Smooth muscle cell of bladder (primary cell): Measurements from ENCODE around the gene GGT6. TPM values are rescaled to one million over a fixed set of nuclear protein-coding genes. Genes with fewer than 3 reads are reported as not detected.

Source experiments
- total RNA-seq: library from RNA; depleted of rRNA; stranded (reverse); fragments of >200 nt; gene quantifications from 2 replicates; pipeline ENCODE4 v1.2.3, GENCODE V29; 2014

Gene GGT6, protein sequence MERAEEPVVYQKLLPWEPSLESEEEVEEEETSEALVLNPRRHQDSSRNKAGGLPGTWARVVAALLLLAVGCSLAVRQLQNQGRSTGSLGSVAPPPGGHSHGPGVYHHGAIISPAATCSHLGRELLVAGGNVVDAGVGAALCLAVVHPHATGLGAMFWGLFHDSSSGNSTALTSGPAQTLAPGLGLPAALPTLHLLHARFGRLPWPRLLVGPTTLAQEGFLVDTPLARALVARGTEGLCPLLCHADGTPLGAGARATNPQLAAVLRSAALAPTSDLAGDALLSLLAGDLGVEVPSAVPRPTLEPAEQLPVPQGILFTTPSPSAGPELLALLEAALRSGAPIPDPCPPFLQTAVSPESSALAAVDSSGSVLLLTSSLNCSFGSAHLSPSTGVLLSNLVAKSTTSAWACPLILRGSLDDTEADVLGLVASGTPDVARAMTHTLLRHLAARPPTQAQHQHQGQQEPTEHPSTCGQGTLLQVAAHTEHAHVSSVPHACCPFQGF
- total RNA-seq, result not detected in 2 replicates

DNA sequence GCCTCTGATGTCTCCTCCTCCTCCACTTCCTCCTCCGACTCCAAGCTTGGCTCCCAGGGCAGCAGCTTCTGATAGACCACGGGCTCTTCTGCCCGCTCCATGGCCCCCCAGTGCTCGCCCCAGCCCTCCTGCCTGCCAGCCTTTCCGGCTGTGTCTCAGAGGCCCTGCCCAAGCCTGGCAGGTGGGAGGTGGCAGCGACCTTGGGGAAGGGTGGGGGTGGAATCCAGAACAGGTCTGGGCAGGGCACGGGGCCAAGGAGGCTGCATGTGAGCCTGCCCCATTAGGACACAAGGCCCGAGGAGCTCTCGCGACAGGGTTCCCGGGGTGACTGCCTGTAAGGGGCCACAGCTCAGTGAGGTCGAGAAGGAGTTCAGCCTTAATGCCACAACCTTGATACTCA, at the start of gene GGT6:
Gene GGT6 (minus strand): TSS at position 157 of the 400 bp plus-strand sequence. CDS start 56 bp downstream, at position 101.

DNA sequence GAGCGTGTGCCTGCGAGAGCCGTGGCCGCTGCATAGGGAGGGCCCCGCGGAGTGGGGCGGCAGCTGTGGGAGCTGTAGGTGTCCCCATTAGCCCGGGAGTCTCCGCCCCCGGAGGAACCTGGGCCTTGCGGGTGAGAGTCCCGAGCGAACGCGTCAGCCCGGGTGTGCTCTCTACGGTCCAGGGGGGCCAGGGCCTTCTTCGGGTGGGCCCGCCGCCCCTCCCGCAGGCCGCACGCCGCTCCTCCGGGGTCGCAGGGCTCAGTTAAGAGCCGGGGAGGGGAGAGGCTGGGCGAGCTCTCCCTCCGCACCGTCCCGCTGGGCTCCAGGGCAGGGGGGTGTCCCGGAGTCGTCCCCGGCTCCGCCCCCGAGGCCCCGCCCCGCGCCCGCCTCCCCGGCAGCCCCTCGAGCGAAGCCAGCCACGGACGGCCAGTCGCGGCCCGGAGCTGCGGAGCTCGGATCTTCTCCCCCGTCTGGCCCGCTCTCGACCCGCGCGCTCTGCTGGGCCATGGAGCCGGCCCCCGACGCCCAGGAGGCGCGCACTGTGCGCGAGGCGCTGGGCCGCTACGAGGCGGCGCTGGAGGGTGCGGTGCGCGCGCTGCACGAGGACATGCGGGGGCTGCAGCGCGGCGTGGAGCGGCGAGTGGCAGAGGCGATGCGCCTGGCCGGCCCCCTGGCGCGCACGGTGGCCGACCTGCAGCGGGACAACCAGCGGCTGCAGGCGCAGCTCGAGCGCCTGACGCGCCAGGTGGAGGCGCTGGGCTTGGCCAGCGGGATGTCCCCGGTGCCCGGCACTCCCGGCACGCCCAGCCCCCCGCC, 23.9 kb upstream of the GGT6 start, which contains the start of gene SMTNL2:
Gene SMTNL2 (plus strand): TSS at position 429 of the 816 bp plus-strand sequence. CDS start 77 bp downstream, at position 506.

GRCh38 chr17:4554997-4555799, 5.2 kb downstream of the GGT6 start, which contains the start of gene MYBBP1A:
TSS of gene MYBBP1A (minus strand) at chr17:4555384. CDS start at chr17:4555324, 60 bp downstream.

Other genes with a start within 250 kb of the GGT6 start
- 17.9 and 19.3 TPM in 2 replicates for gene UBE2G1, start 193.9 kb downstream of the GGT6 start, total RNA-seq
- under 0.01 and 0.09 TPM in 2 replicates for gene SPNS3, start 126.6 kb downstream of the GGT6 start, total RNA-seq
- 3.7 and 5.3 TPM in 2 replicates for gene SPNS2, start 61.7 kb downstream of the GGT6 start, total RNA-seq
- 43.8 and 59.7 TPM in 2 replicates for gene MYBBP1A, start 5.2 kb downstream of the GGT6 start, total RNA-seq
- 0.28 and 0.37 TPM in 2 replicates for gene SMTNL2, start 24.0 kb upstream of the GGT6 start, total RNA-seq
- not detected in 2 replicates for gene ALOX15, start 81.1 kb upstream of the GGT6 start, total RNA-seq
- 9.0 and 11.9 TPM in 2 replicates for gene PELP1, start 143.6 kb upstream of the GGT6 start, total RNA-seq
- gene ARRB2, start 150.1 kb upstream of the GGT6 start, total RNA-seq, result 2.1 and 3.2 TPM in 2 replicates
- gene MED11, start 170.9 kb upstream of the GGT6 start, total RNA-seq, result 10.4 and 16.5 TPM in 2 replicates
- 0.09 and 0.14 TPM in 2 replicates for gene ZMYND15, start 179.3 kb upstream of the GGT6 start, total RNA-seq
- 1.8 and 2.1 TPM in 2 replicates for gene CXCL16, start 179.4 kb upstream of the GGT6 start, total RNA-seq
- gene TM4SF5, start 211.3 kb upstream of the GGT6 start, total RNA-seq, result not detected in 2 replicates
- gene VMO1, start 225.8 kb upstream of the GGT6 start, total RNA-seq, result 0.74 and 3.3 TPM in 2 replicates
- gene GLTPD2, start 228.4 kb upstream of the GGT6 start, total RNA-seq, result not detected in 2 replicates
- 164 and 179 TPM in 2 replicates for gene PSMB6, start 235.6 kb upstream of the GGT6 start, total RNA-seq
- gene PLD2, start 246.6 kb upstream of the GGT6 start, total RNA-seq, result 14.2 and 15.8 TPM in 2 replicates